Measurements from ENCODE around the gene PLCB1.

Gene PLCB1

DNA sequence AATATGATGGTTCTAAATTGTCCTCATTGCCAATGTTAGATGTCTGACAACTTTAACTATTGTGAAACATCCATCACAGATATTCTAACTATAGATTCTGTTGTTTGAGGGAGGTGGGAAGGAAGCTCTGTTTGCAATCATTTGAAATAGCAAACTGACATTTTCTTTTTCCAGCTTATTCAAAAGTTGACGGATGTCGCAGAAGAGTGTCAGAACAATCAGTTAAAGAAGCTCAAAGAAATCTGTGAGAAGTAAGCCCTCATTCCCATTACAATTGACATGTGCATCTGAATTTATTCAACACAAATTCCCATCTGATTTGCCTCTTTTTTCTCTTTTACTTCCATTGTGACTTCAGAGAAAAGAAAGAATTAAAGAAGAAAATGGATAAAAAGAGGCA lies 656.2 kb downstream of the PLCB1 start:
- no peak overlapping the region for H3K4me3 ChIP-seq (ENCODE audit: low read length)
- H3K9me3 ChIP-seq (ENCODE audit: insufficient read depth, low read depth, low read length): no peaks in the 10 kb centered on the region
- no peaks in the 10 kb centered on the region for H3K27me3 ChIP-seq (ENCODE audit: insufficient read depth, low read length)
- no peak overlapping the region for H3K27ac ChIP-seq (ENCODE audit: low read length)
- H3K36me3 ChIP-seq (ENCODE audit: insufficient read depth, low read depth, low read length): no peaks in the 10 kb centered on the region
- H3K4me1 ChIP-seq (ENCODE audit: insufficient read depth, low read length): peaks cover 3% of the 10 kb centered on the region; the same call in 1 of the 2 replicates
- no peak overlapping the region for H3K9ac ChIP-seq (ENCODE audit: low read depth, low read length)

GRCh38 chr20:8788831-8789230 lies 656.8 kb downstream of the PLCB1 start:
- Histone ChIP-seq H3K36me3 (ENCODE audit: insufficient read depth, low read depth, low read length) (no peaks in the 10 kb centered on the region), H3K27ac (ENCODE audit: low read length) (no peak overlapping the region), H3K27me3 (ENCODE audit: insufficient read depth, low read length) (no peaks in the 10 kb centered on the region), H3K9ac (ENCODE audit: low read depth, low read length) (no peak overlapping the region), H3K4me3 (ENCODE audit: low read length) (no peak overlapping the region), H3K9me3 (ENCODE audit: insufficient read depth, low read depth, low read length) (no peaks in the 10 kb centered on the region), H3K4me1 (ENCODE audit: insufficient read depth, low read length) (peaks cover 3% of the 10 kb centered on the region; the same call in 1 of the 2 replicates)

- Histone ChIP-seq H3K27me3 (ENCODE audit: insufficient read depth, low read length) (no peaks in the 10 kb centered on the region), H3K9ac (ENCODE audit: low read depth, low read length) (no peak overlapping the region), H3K9me3 (ENCODE audit: insufficient read depth, low read depth, low read length) (no peaks in the 10 kb centered on the region), H3K4me3 (ENCODE audit: low read length) (no peak overlapping the region), H3K36me3 (ENCODE audit: insufficient read depth, low read depth, low read length) (no peaks in the 10 kb centered on the region), H3K4me1 (ENCODE audit: insufficient read depth, low read length) (no peaks in the 10 kb centered on the region; the same call in 1 of the 2 replicates), H3K27ac (ENCODE audit: low read length) (no peak overlapping the region)
Measured at GRCh38 chr20:8790442-8791074, 658.5 kb downstream of the PLCB1 start.

DNA sequence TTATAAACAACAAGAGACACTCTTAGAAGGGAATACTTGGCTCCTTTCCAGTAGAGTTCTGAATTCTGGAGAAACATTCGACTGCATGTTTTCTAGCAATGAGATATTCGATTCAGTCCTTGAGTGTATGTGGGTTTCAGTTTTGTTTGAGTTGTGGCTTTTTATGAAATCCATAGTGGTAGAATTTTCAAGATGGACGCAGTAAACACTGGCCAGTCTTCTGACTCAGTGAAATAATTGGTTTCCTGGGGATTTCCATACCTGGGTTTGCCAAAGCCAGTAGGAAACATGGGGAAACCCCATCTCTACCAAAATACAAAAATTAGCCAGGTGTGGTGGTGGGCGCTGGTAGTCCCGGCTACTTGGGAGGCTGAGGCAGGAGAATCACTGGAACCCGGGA lies 663.3 kb downstream of the PLCB1 start:
- Histone ChIP-seq H3K36me3 (ENCODE audit: insufficient read depth, low read depth, low read length) (no peaks in the 10 kb centered on the region), H3K4me3 (ENCODE audit: low read length) (no peak overlapping the region), H3K9ac (ENCODE audit: low read depth, low read length) (no peak overlapping the region), H3K27ac (ENCODE audit: low read length) (no peak overlapping the region), H3K9me3 (ENCODE audit: insufficient read depth, low read depth, low read length) (no peaks in the 10 kb centered on the region), H3K4me1 (ENCODE audit: insufficient read depth, low read length) (no peaks in the 10 kb centered on the region), H3K27me3 (ENCODE audit: insufficient read depth, low read length) (no peaks in the 10 kb centered on the region)

DNA sequence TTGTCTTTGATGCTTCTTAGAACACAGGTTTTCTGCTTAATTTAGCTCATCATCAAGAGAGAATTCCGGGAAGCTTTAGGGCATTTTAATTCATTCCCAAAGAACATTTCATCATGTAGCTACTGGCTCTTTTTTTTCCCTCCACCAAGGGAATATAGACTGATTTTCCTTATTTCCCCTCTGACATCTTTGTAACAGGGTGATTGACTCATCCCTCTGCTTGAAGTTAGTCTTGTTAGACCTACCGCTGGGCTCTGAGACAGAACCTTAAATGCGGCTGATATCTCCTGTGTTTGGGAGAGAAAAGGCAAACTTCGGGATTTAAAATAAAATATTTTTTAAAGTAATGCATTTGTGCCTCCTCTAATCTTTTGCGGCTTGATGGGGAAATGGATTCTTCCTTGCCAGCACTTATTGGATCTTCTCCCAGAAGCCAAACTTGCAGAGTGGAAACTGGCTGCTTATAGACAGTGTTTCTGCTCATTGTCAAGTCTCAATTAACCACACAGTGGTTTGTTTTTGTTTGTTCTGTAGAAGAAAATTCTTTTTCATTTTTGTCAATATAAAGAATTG lies 664.1 kb downstream of the PLCB1 start:
- H3K36me3 ChIP-seq (ENCODE audit: insufficient read depth, low read depth, low read length): no peaks in the 10 kb centered on the region
- no peak overlapping the region for H3K9ac ChIP-seq (ENCODE audit: low read depth, low read length)
- H3K27me3 ChIP-seq (ENCODE audit: insufficient read depth, low read length): no peaks in the 10 kb centered on the region
- no peak overlapping the region for H3K27ac ChIP-seq (ENCODE audit: low read length)
- no peaks in the 10 kb centered on the region for H3K4me1 ChIP-seq (ENCODE audit: insufficient read depth, low read length)
- H3K4me3 ChIP-seq (ENCODE audit: low read length): no peak overlapping the region
- H3K9me3 ChIP-seq (ENCODE audit: insufficient read depth, low read depth, low read length): no peaks in the 10 kb centered on the region

GRCh38 chr20:8798505-8798904 lies 666.4 kb downstream of the PLCB1 start:
- H3K36me3 ChIP-seq (ENCODE audit: insufficient read depth, low read depth, low read length): no peaks in the 10 kb centered on the region
- H3K27ac ChIP-seq (ENCODE audit: low read length): no peak overlapping the region
- no peak overlapping the region for H3K9ac ChIP-seq (ENCODE audit: low read depth, low read length)
- H3K4me1 ChIP-seq (ENCODE audit: insufficient read depth, low read length): no peaks in the 10 kb centered on the region
- no peaks in the 10 kb centered on the region for H3K27me3 ChIP-seq (ENCODE audit: insufficient read depth, low read length)
- H3K4me3 ChIP-seq (ENCODE audit: low read length): no peak overlapping the region
- H3K9me3 ChIP-seq (ENCODE audit: insufficient read depth, low read depth, low read length): no peaks in the 10 kb centered on the region

DNA sequence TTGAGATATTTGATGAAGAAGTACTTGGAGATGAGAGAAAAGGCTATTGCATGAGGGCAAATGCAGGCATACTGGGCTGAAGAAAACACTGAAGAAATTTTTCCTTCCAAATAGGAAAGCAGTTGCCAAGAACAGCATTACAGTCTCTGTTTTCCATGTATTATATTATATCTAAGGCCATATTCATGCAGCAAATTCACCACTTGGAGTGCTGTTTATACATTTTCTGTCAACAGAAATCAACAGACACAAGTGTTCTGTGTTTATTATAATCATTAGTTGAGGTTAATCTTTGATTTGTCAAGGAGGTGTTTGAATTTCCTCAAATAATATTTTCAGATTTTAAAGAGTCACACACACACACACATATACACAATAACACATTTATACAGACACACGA lies 668.0 kb downstream of the PLCB1 start:
- Histone ChIP-seq H3K4me1 (ENCODE audit: insufficient read depth, low read length) (no peaks in the 10 kb centered on the region), H3K27ac (ENCODE audit: low read length) (no peak overlapping the region), H3K27me3 (ENCODE audit: insufficient read depth, low read length) (no peaks in the 10 kb centered on the region), H3K4me3 (ENCODE audit: low read length) (no peak overlapping the region), H3K36me3 (ENCODE audit: insufficient read depth, low read depth, low read length) (no peaks in the 10 kb centered on the region), H3K9me3 (ENCODE audit: insufficient read depth, low read depth, low read length) (no peaks in the 10 kb centered on the region), H3K9ac (ENCODE audit: low read depth, low read length) (no peak overlapping the region)

GRCh38 chr20:8801686-8802085 lies 669.6 kb downstream of the PLCB1 start:
- Histone ChIP-seq H3K9me3 (ENCODE audit: insufficient read depth, low read depth, low read length) (no peaks in the 10 kb centered on the region), H3K27ac (ENCODE audit: low read length) (no peak overlapping the region), H3K4me3 (ENCODE audit: low read length) (no peak overlapping the region), H3K27me3 (ENCODE audit: insufficient read depth, low read length) (no peaks in the 10 kb centered on the region), H3K36me3 (ENCODE audit: insufficient read depth, low read depth, low read length) (no peaks in the 10 kb centered on the region), H3K4me1 (ENCODE audit: insufficient read depth, low read length) (peaks cover 8% of the 10 kb centered on the region; the same call in 1 of the 2 replicates), H3K9ac (ENCODE audit: low read depth, low read length) (no peak overlapping the region)

DNA sequence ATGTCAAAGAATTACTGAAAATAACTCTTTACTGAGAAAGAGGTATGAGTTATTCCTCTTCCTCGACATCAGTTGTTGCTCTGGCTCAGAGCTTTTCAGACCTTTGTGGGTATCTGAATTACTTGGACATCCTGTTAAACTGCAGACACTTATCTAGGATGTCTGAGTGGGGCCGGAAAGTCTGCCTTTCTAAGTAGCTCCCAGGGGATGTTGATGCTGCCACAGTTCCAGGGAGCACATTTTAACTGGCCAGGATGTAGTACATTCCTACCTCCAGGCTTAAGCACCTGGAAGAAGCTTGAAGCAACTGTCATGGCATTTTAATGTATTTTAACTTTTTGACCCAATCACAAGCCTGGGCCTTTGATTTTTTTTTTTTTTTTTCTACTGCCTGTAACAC lies 671.0 kb downstream of the PLCB1 start:
- no peak overlapping the region for H3K4me3 ChIP-seq (ENCODE audit: low read length)
- H3K36me3 ChIP-seq (ENCODE audit: insufficient read depth, low read depth, low read length): no peaks in the 10 kb centered on the region
- H3K27ac ChIP-seq (ENCODE audit: low read length): no peak overlapping the region
- H3K27me3 ChIP-seq (ENCODE audit: insufficient read depth, low read length): no peaks in the 10 kb centered on the region
- peaks cover 13% of the 10 kb centered on the region for H3K4me1 ChIP-seq (ENCODE audit: insufficient read depth, low read length)
- H3K9me3 ChIP-seq (ENCODE audit: insufficient read depth, low read depth, low read length): no peaks in the 10 kb centered on the region
- no peak overlapping the region for H3K9ac ChIP-seq (ENCODE audit: low read depth, low read length)

- H3K9ac ChIP-seq (ENCODE audit: low read depth, low read length): no peak overlapping the region
Measured at GRCh38 chr20:8803941-8804340, 671.9 kb downstream of the PLCB1 start.

GRCh38 chr20:8805737-8806442 lies 673.8 kb downstream of the PLCB1 start:
- Histone ChIP-seq H3K36me3 (ENCODE audit: insufficient read depth, low read depth, low read length) (no peaks in the 10 kb centered on the region), H3K27me3 (ENCODE audit: insufficient read depth, low read length) (no peaks in the 10 kb centered on the region), H3K4me3 (ENCODE audit: low read length) (no peak overlapping the region), H3K4me1 (ENCODE audit: insufficient read depth, low read length) (peaks cover 31% of the 10 kb centered on the region), H3K27ac (ENCODE audit: low read length) (no peak overlapping the region), H3K9me3 (ENCODE audit: insufficient read depth, low read depth, low read length) (no peaks in the 10 kb centered on the region), H3K9ac (ENCODE audit: low read depth, low read length) (no peak overlapping the region)

More at GRCh38 chr20:8803941-8804340, 671.9 kb downstream of the PLCB1 start:
- Histone ChIP-seq H3K27me3 (ENCODE audit: insufficient read depth, low read length) (no peaks in the 10 kb centered on the region), H3K4me1 (ENCODE audit: insufficient read depth, low read length) (peaks cover 15% of the 10 kb centered on the region), H3K4me3 (ENCODE audit: low read length) (no peak overlapping the region), H3K27ac (ENCODE audit: low read length) (no peak overlapping the region), H3K36me3 (ENCODE audit: insufficient read depth, low read depth, low read length) (no peaks in the 10 kb centered on the region), H3K9me3 (ENCODE audit: insufficient read depth, low read depth, low read length) (no peaks in the 10 kb centered on the region)

Measured in iPS-20b (cell line).